ENCODE results near the gene SYNGR3. TPM values are rescaled to one million over a fixed set of nuclear protein-coding genes. Genes with fewer than 3 reads are reported as not detected.

The SYNGR3 gene
- total and polyA plus RNA-seq, 2 of the 13 experiments (the other 11 are each of a cell fraction or from before 2014, with no cell fraction given) = 0.97 to 5.7 TPM

- H3K36me3 ChIP-seq (replicated peaks in 1 of 2; ENCODE audit: control insufficient read depth in 1 of 2, insufficient read depth in 2 of 2, low read length in 2 of 2) = peaks cover 3 to 6% of the 10 kb centered on the region in 2 experiments; a peak in 4 of 5 replicates
- DNase-seq (ENCODE audit: low spot score) (no peak), FAIRE-seq (no peak), ATAC-seq (no peak)
- in situ Hi-C loops (cut with HindIII; ENCODE audit: extremely low pct_ligation_motif_present, low pct_unique_long_range_greater_than_20kb) (no loop called here), intact Hi-C loops (cut with micrococcal nuclease; ENCODE audit: unreplicated experiment) (no loop called here)
- no peaks in the 10 kb centered on the region for H3K79me2 ChIP-seq (ENCODE audit: insufficient read depth, low read length)
- H3K9ac ChIP-seq (ENCODE audit: insufficient read depth, low read depth, low read length) = peak overlapping the region; percentile 75
- H3K4me3 ChIP-seq (replicated peaks in 1 of 3; ENCODE audit: insufficient read depth in 1 of 3, low read depth in 2 of 3, low read length in 3 of 3) = peak overlapping the region; percentile 36 to 70 (median 46); a peak in 5 of 6 replicates
- BruUV-seq (replicated peaks) = no TSS peak
- no peaks in the 10 kb centered on the region for H3K27me3 ChIP-seq (ENCODE audit: control insufficient read depth in 1 of 2, insufficient read depth in 2 of 2, low read length in 2 of 2)
- POLR2A ChIA-PET = interaction anchor here (0.6 to 4.6 kb wide), 20 partner anchors 9 to 216 kb away, joined by 3 to 67 read pairs (median 5); partner anchors contain the start of genes ECI1, NHERF2, NTHL1 and PKD1
- H3K9me3 ChIP-seq (ENCODE audit: low read length) = no peaks in the 10 kb centered on the region
- H3K27ac ChIP-seq (ENCODE audit: extremely low read length, insufficient read depth, low read length) = peak overlapping the region; percentile 90
- H3K4me2 ChIP-seq (ENCODE audit: low read depth, low read length) = peak overlapping the region; percentile 87
- 76% methylated on average over 18 of the region's 47 CpGs for WGBS (ENCODE audit: low lambda C conversion rate)
- peaks cover 98% of the 10 kb centered on the region for H3K4me1 ChIP-seq (ENCODE audit: insufficient read depth, low read length)
- no peaks in the 10 kb centered on the region for H4K20me1 ChIP-seq (ENCODE audit: insufficient read depth, low read length)
- no peak overlapping the region for H2AFZ ChIP-seq (ENCODE audit: low read length)
- CTCF ChIA-PET (ENCODE audit: low intra/inter-chr PET ratio, low total read pairs) = no interaction called here
- TF ChIP-seq EHMT2 (IDR thresholded peaks at IDR 0.05; ENCODE audit: borderline replicate concordance, low read depth, low read length) = no peak
- no peak for TF ChIP-seq ARHGAP35 (CRISPR knock-in tag; IDR thresholded peaks at IDR 0.05; ENCODE audit: borderline replicate concordance)
- TF ChIP-seq AKAP8 (CRISPR knock-in tag; IDR thresholded peaks at IDR 0.05) = peak; percentile 38
- no peak for TF ChIP-seq SALL1 (CRISPR knock-in tag; IDR thresholded peaks at IDR 0.05)
- 0 out of 2 replicates have a peak, but pooled peaks have one; percentile 34 for TF ChIP-seq SNAPC5 (CRISPR knock-in tag; IDR thresholded peaks at IDR 0.05; ENCODE audit: borderline replicate concordance)
- no peak for TF ChIP-seq MAF1 (CRISPR knock-in tag; IDR thresholded peaks at IDR 0.05; ENCODE audit: borderline replicate concordance)
- TF ChIP-seq MLLT10 (CRISPR knock-in tag; IDR thresholded peaks at IDR 0.05) = no peak
- TF ChIP-seq ETV5 (CRISPR knock-in tag; IDR thresholded peaks at IDR 0.05; ENCODE audit: borderline replicate concordance) = no peak
- TF ChIP-seq SIX1 (CRISPR knock-in tag; IDR thresholded peaks at IDR 0.05; ENCODE audit: borderline replicate concordance) = no peak
- no peak for TF ChIP-seq SALL2 (CRISPR knock-in tag; IDR thresholded peaks at IDR 0.05)
- no peak for TF ChIP-seq ATF4 (CRISPR knock-in tag; IDR thresholded peaks at IDR 0.05)
- no peak for TF ChIP-seq GZF1 (CRISPR knock-in tag; IDR thresholded peaks at IDR 0.05)
- TF ChIP-seq RCOR2 (CRISPR knock-in tag; IDR thresholded peaks at IDR 0.05) = no peak
- no peak; the same call in 1 of the 2 replicates for TF ChIP-seq ZNF468 (CRISPR knock-in tag; IDR thresholded peaks at IDR 0.05)
- peak; percentile 9; the same call in 1 of the 2 replicates for TF ChIP-seq ZSCAN22 (CRISPR knock-in tag; IDR thresholded peaks at IDR 0.05)
- no peak for TF ChIP-seq TGIF2 (CRISPR knock-in tag; IDR thresholded peaks at IDR 0.05)
- peak; percentile 67; the same call in 1 of the 2 replicates for TF ChIP-seq CSRNP1 (CRISPR knock-in tag; IDR thresholded peaks at IDR 0.05)
- 0 out of 4 replicates have a peak, but pooled peaks of 1 of the 2 experiments have one; percentile 14 for TF ChIP-seq POLR2A (IDR thresholded peaks at IDR 0.05; ENCODE audit: insufficient read depth in 1 of 2, low read depth in 2 of 2, low read length in 2 of 2)
- peak; percentile 20; the same call in 1 of the 2 replicates for TF ChIP-seq HES4 (CRISPR knock-in tag; IDR thresholded peaks at IDR 0.05; ENCODE audit: borderline replicate concordance)
Measured at GRCh38 chr16:2036200-2036966, 46.6 kb downstream of the SYNGR3 start.

All from HepG2 (cell line).